Fibroblast of skin of scalp (primary cell): Measurements from ENCODE around the gene GABRR3.

Source experiments
- DNase-seq: peaks from one replicate; pipeline ENCODE4 v3.0.0-alpha.2; 2013

The GABRR3 gene

GRCh38 chr3:97954228-97954827 is 80.8 kb downstream of the GABRR3 start:
- no peak for DNase-seq

- no peak for DNase-seq
Observed at GRCh38 chr3:97952872-97953271, 82.2 kb downstream of the GABRR3 start.

GRCh38 chr3:97952280-97952679 is 82.8 kb downstream of the GABRR3 start:
- DNase-seq, result no peak

GRCh38 chr3:97950360-97950759 is 84.8 kb downstream of the GABRR3 start:
- DNase-seq, result no peak

- no peak for DNase-seq
Observed at GRCh38 chr3:97949743-97950142, 85.4 kb downstream of the GABRR3 start.

- no peak for DNase-seq
Observed at GRCh38 chr3:97949110-97949485, 86.0 kb downstream of the GABRR3 start.

GRCh38 chr3:97948351-97949109 is 86.6 kb downstream of the GABRR3 start:
- no peak for DNase-seq

DNA sequence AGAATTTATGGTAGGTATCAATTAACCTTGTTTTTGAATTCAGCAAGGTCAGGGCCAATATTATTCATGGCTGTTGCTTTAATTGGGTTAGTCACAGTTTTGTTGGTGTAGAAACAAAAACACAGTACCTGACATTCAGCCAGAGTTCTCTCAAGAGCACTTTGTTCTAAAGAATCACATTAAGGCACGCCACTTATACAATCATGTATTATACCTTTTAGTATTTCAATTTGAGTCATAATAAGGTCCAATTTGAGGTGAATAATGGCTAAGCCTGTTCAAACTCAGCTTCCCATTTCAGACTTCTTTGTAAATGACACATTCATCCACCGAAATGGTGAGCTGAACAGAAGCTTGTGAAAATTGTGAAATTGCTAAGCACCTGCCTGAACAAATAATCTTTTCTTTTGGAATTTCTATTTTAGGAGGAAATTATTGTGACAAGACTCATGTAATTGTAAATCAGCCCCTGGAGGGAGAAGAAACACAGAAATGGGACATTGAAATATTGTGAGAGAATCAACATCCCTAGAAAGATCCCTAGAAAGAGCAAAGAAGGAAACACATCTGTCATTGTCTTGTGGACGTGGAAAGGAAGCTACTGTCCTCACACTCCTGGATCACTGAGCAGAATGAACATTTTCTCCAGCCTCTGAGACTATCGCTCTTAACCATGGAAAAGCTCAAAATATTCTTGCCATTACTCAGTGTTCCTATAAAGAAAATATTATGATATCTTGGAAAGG is 92.1 kb downstream of the GABRR3 start:
- DNase-seq, result no peak

GRCh38 chr3:97940034-97940433 is 95.1 kb downstream of the GABRR3 start:
- DNase-seq, result no peak

- no peak for DNase-seq
Observed at GRCh38 chr3:97939401-97939800, 95.7 kb downstream of the GABRR3 start.

DNA sequence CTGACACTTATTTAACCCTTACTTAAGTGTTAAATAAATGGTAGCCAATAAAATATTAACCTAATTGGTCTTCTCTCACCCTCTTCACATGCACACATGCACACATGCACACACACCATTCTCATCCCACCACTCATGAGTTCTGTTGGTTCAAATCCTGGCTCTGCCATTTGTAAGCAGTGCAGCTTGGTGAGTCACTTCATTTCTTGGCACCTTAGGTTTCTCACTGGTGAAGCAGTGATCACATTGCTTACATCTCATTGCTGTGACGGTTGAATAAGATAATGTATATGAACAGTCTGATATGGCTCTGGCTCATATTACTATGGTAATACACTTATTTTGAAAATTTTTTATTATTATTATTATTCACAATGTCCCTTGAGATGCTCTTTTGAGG is 96.7 kb downstream of the GABRR3 start:
- DNase-seq, result peak; percentile 27

DNA sequence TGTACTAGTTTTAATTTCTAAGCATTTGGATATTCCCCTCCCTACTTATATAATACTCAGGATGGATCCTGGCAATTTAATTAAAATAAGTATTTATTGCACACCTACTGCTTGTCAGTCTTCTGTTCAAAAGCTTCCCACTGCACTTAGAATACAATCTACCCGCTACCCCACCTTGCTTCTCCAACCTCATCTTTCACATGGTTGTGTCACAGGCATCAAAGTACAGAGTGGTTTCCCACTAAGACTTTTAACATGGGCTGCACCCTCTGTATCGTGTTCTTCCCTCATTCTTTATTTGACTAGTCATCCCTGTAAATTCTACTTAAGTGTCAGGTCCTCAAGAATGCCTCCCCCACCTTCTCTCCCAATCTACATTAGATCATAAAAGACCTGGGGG is 97.9 kb downstream of the GABRR3 start:
- DNase-seq, result no peak

- no peak for DNase-seq
Observed at GRCh38 chr3:97935842-97936241, 99.3 kb downstream of the GABRR3 start.
